Mesothelial cell of epicardium (in vitro differentiated cells): ENCODE data around the gene NFATC1. TPM values are rescaled to one million over a fixed set of nuclear protein-coding genes. Genes with fewer than 3 reads are reported as not detected.

ENCODE experiments used
- DNase-seq, 2 experiments: peaks; one replicate each; pipeline ENCODE4 v3.0.0; 2021; ENCODE audit warnings: low spot score in 2 of 2; ENCODE audit not compliant: unreplicated experiment in 2 of 2
- H3K27ac Mint-ChIP-seq: 2 replicates; pipeline ENCODE4 v1.8.0; 2021; ENCODE audit warnings: mixed read lengths
- H3K27me3 Mint-ChIP-seq: 2 replicates; pipeline ENCODE4 v1.8.0; 2021; ENCODE audit warnings: low read depth, mixed read lengths
- H3K36me3 Mint-ChIP-seq: 2 replicates; pipeline ENCODE4 v1.8.0; 2021; ENCODE audit warnings: mixed read lengths
- H3K4me1 Mint-ChIP-seq: 2 replicates; pipeline ENCODE4 v1.8.0; 2021; ENCODE audit warnings: mixed read lengths
- H3K4me3 Mint-ChIP-seq: 2 replicates; pipeline ENCODE4 v1.8.0; 2021; ENCODE audit warnings: mild to moderate bottlenecking, moderate library complexity, mixed read lengths
- H3K9me3 Mint-ChIP-seq: 2 replicates; pipeline ENCODE4 v1.8.0; 2021; ENCODE audit warnings: mixed read lengths
- CTCF ChIP-seq: fragments of 200-600 bp; sonication (generic); IDR thresholded peaks from one replicate; pipeline ENCODE4 v1.5.0; 2021; ENCODE audit warnings: antibody characterized with exemption; ENCODE audit not compliant: unreplicated experiment
- total RNA-seq: library from RNA; stranded (reverse); gene quantifications from 3 replicates; pipeline ENCODE4 v1.2.1, GENCODE V29; 2021

The NFATC1 gene
- total RNA-seq, 1 donor from 2014 or later = 13.4 TPM

GRCh38 chr18:79493801-79494211 lies 98.1 kb downstream of the NFATC1 start:
- Mint-ChIP-seq H3K36me3 (peaks cover 8% of the 10 kb centered on the region), H3K9me3 (peaks cover 18% of the 10 kb centered on the region), H3K4me1 (peaks cover 16% of the 10 kb centered on the region), H3K27me3 (no peaks in the 10 kb centered on the region), H3K27ac (no peak overlapping the region), H3K4me3 (no peak overlapping the region)
- no peak for DNase-seq
- TF ChIP-seq CTCF = no peak

GRCh38 chr18:79494936-79495335 lies 99.2 kb downstream of the NFATC1 start:
- H3K27me3 Mint-ChIP-seq = no peaks in the 10 kb centered on the region
- no peak for TF ChIP-seq CTCF
- H3K4me3 Mint-ChIP-seq = no peak overlapping the region
- peaks cover 29% of the 10 kb centered on the region for H3K9me3 Mint-ChIP-seq
- no peak for DNase-seq
- H3K27ac Mint-ChIP-seq = peak overlapping the region; percentile 80
- H3K36me3 Mint-ChIP-seq = peaks cover 9% of the 10 kb centered on the region
- peaks cover 16% of the 10 kb centered on the region for H3K4me1 Mint-ChIP-seq

GRCh38 chr18:79495591-79496071 lies 99.9 kb downstream of the NFATC1 start:
- Mint-ChIP-seq H3K27me3 (no peaks in the 10 kb centered on the region), H3K4me3 (no peak overlapping the region), H3K9me3 (peaks cover 36% of the 10 kb centered on the region), H3K27ac (no peak overlapping the region), H3K4me1 (peaks cover 16% of the 10 kb centered on the region), H3K36me3 (peaks cover 9% of the 10 kb centered on the region)
- no peak for DNase-seq
- no peak for TF ChIP-seq CTCF

GRCh38 chr18:79496237-79496977 lies 100.7 kb downstream of the NFATC1 start:
- Mint-ChIP-seq H3K4me1 (peaks cover 16% of the 10 kb centered on the region), H3K27me3 (no peaks in the 10 kb centered on the region), H3K27ac (peak overlapping the region; percentile 86), H3K9me3 (peaks cover 39% of the 10 kb centered on the region), H3K4me3 (no peak overlapping the region), H3K36me3 (peaks cover 9% of the 10 kb centered on the region)
- no peak for DNase-seq
- TF ChIP-seq CTCF = no peak

GRCh38 chr18:79496978-79497637 lies 101.4 kb downstream of the NFATC1 start:
- H3K9me3 Mint-ChIP-seq = peaks cover 39% of the 10 kb centered on the region
- H3K4me1 Mint-ChIP-seq = peaks cover 16% of the 10 kb centered on the region
- TF ChIP-seq CTCF = no peak
- H3K36me3 Mint-ChIP-seq = peaks cover 9% of the 10 kb centered on the region
- H3K4me3 Mint-ChIP-seq = no peak overlapping the region
- H3K27me3 Mint-ChIP-seq = no peaks in the 10 kb centered on the region
- DNase-seq = no peak
- peak overlapping the region; percentile 86 for H3K27ac Mint-ChIP-seq
